SK-N-SH (cell line): Measurements from ENCODE around the gene CCDC187. TPM values are rescaled to one million over a fixed set of nuclear protein-coding genes. Genes with fewer than 3 reads are reported as not detected.

Experiments
- CTCF ChIA-PET: fragments of 300-600, 350-600 bp; formaldehyde crosslinking; extraction: SDS; loops from one replicate; lab custom pipeline; 2021; lab: Yijun Ruan, JAX
- POLR2A ChIA-PET: fragments of 350-600 bp; sonication (Branson Sonifier 250); formaldehyde crosslinking; extraction: SDS; loops from one replicate; lab custom pipeline; 2020; ENCODE audit warnings: antibody characterized with exemption, inconsistent platforms; lab: Yijun Ruan, JAX
- DNase-seq: peaks from one replicate; pipeline ENCODE4 v3.0.0; 2012
- H2AFZ ChIP-seq: fragments of 200-600 bp; sonication (generic); 2 replicates; pipeline ENCODE4 v1.8.1; 2016; ENCODE audit warnings: antibody characterized with exemption, mild to moderate bottlenecking, low read depth
- H3F3A ChIP-seq: fragments of 200-600 bp; sonication (generic); replicated peaks from 2 replicates; pipeline ENCODE3; 2016; ENCODE audit warnings: antibody characterized with exemption, mild to moderate bottlenecking; ENCODE audit not compliant: insufficient read depth
- H3K27ac ChIP-seq, 2 experiments: fragments of 200-500 bp in 1 of 2; fragments of 200-600 bp in 1 of 2; sonication (Bioruptor generic) in 1 of 2; sonication (generic), shearing (Covaris generic) in 1 of 2; 2 replicates each; pipeline versions ENCODE4 v1.5.1 to v1.6.1; 2014 to 2016; ENCODE audit warnings: low read depth in 2 of 2, inconsistent platforms in 1 of 2, low read length in 1 of 2, mild to moderate bottlenecking in 1 of 2, mixed read lengths in 1 of 2
- H3K27me3 ChIP-seq: fragments of 200-600 bp; sonication (generic), shearing (Covaris generic); 2 replicates; pipeline ENCODE4 v1.6.1; 2016; ENCODE audit warnings: mixed run types; ENCODE audit not compliant: insufficient read depth
- H3K36me3 ChIP-seq, 2 experiments: fragments of 200-500 bp in 1 of 2; fragments of 200-600 bp in 1 of 2; sonication (Bioruptor generic) in 1 of 2; sonication (generic) in 1 of 2; replicated peaks in 1 of 2; 2 replicates each; pipeline versions ENCODE3 to v1.5.1; 2014 to 2016; ENCODE audit warnings: low read length in 1 of 2, mild to moderate bottlenecking in 1 of 2; ENCODE audit not compliant: insufficient read depth in 2 of 2, control insufficient read depth in 1 of 2
- H3K4me1 ChIP-seq, 2 experiments: fragments of 200-500 bp in 1 of 2; fragments of 200-600 bp in 1 of 2; sonication (Bioruptor generic) in 1 of 2; sonication (generic), shearing (Covaris generic) in 1 of 2; 2 replicates each; pipeline versions ENCODE4 v1.5.1 to v1.6.1; 2014 to 2016; ENCODE audit warnings: low read depth in 1 of 2, low read length in 1 of 2, mixed run types in 1 of 2; ENCODE audit not compliant: insufficient read depth in 2 of 2, control insufficient read depth in 1 of 2
- H3K4me2 ChIP-seq: fragments of 200-600 bp; sonication (generic), shearing (Covaris generic); 2 replicates; pipeline ENCODE4 v1.6.1; 2017; ENCODE audit warnings: mixed run types
- H3K4me3 ChIP-seq, 2 experiments: fragments of 200-500 bp in 1 of 2; fragments of 200-600 bp in 1 of 2; sonication (Bioruptor generic) in 1 of 2; sonication (generic), shearing (Covaris generic) in 1 of 2; 2 replicates each; pipeline versions ENCODE4 v1.5.1 to v1.8.1; 2014 to 2016; ENCODE audit warnings: low read depth in 2 of 2, inconsistent platforms in 1 of 2, low read length in 1 of 2, mild to moderate bottlenecking in 1 of 2, mixed read lengths in 1 of 2, moderate library complexity in 1 of 2
- H3K79me2 ChIP-seq: fragments of 200-600 bp; sonication (generic); 2 replicates; pipeline ENCODE4 v1.8.1; 2017; ENCODE audit warnings: mild to moderate bottlenecking; ENCODE audit not compliant: insufficient read depth
- H3K9ac ChIP-seq: fragments of 200-600 bp; sonication (generic); 2 replicates; pipeline ENCODE4 v1.6.1; 2017; ENCODE audit warnings: mixed run types
- H3K9me2 ChIP-seq: fragments of 200-600 bp; sonication (generic); 2 replicates; pipeline ENCODE4 v1.6.1; 2017; ENCODE audit warnings: mixed run types
- H3K9me3 ChIP-seq: fragments of 200-600 bp; sonication (generic); 2 replicates; pipeline ENCODE4 v1.6.1; 2017; ENCODE audit warnings: mixed run types, mild to moderate bottlenecking, moderate library complexity
- H4K20me1 ChIP-seq: fragments of 200-600 bp; sonication (generic); 2 replicates; pipeline ENCODE4 v1.6.1; 2017; ENCODE audit warnings: mild to moderate bottlenecking, mixed run types; ENCODE audit not compliant: insufficient read depth
- FOXJ3 ChIP-seq: sonication (generic); formaldehyde crosslinking; IDR thresholded peaks from 2 replicates; pipeline ENCODE4 v1.5.1; 2020; ENCODE audit warnings: mild to moderate bottlenecking, missing genetic modification reagents
- GATA2 ChIP-seq: sonication (generic); formaldehyde crosslinking; IDR thresholded peaks from 2 replicates; pipeline ENCODE4 v1.5.0; 2020; ENCODE audit warnings: mild to moderate bottlenecking, missing genetic modification reagents
- JUND ChIP-seq: IDR thresholded peaks from 2 replicates; pipeline ENCODE4 v1.4.0; 2012
- MAX ChIP-seq: IDR thresholded peaks from 2 replicates; pipeline ENCODE4 v1.4.0; 2012; ENCODE audit warnings: low read depth
- MEF2A ChIP-seq: IDR thresholded peaks from 2 replicates; pipeline ENCODE4 v1.4.0; 2012; ENCODE audit warnings: low read depth, borderline replicate concordance
- NRF1 ChIP-seq: IDR thresholded peaks from 2 replicates; pipeline ENCODE4 v1.6.1; 2012; ENCODE audit warnings: low read depth, mild to moderate bottlenecking, low read length
- PBX3 ChIP-seq: IDR thresholded peaks from 2 replicates; pipeline ENCODE4; 2012
- REST ChIP-seq: IDR thresholded peaks from 2 replicates; pipeline ENCODE4 v1.6.1; 2012; ENCODE audit warnings: mild to moderate bottlenecking, low read depth, low read length, moderate library complexity
- RFX5 ChIP-seq: IDR thresholded peaks from 2 replicates; pipeline ENCODE4 v1.6.1; 2012; ENCODE audit warnings: mild to moderate bottlenecking, improper control_type of control experiment, low read length
- RXRA ChIP-seq: IDR thresholded peaks from 2 replicates; pipeline ENCODE4 v1.4.0; 2012; ENCODE audit warnings: low read depth, mild to moderate bottlenecking, borderline replicate concordance
- SMC3 ChIP-seq: IDR thresholded peaks from 2 replicates; pipeline ENCODE4 v1.6.1; 2012; ENCODE audit warnings: low read depth, low read length, improper control_type of control experiment
- TEAD4 ChIP-seq: IDR thresholded peaks from 2 replicates; pipeline ENCODE4 v1.4.0; 2012; ENCODE audit warnings: mild to moderate bottlenecking, borderline replicate concordance; ENCODE audit not compliant: insufficient read depth
- YY1 ChIP-seq: IDR thresholded peaks from 2 replicates; pipeline ENCODE4 v1.4.0; 2012; ENCODE audit warnings: low read depth, mild to moderate bottlenecking
- WGBS: methylation state at CpG from one replicate; pipeline ENCODE4 v1.1.6; 2017; ENCODE audit warnings: low lambda C conversion rate; 5-methylcytosine and 5-hydroxymethylcytosine counted together
- polyA plus RNA-seq, 3 experiments: library from polyadenylated mRNA; depleted of rRNA; stranded (reverse); fragments of >200 nt; gene quantifications; 2 replicates each; pipeline ENCODE4 v1.2.3, GENCODE V29; 2012

The CCDC187 gene
- polyA plus RNA-seq, 1 of the 3 experiments (the other 2 are of a cell fraction), result not detected

GRCh38 chr9:136280535-136281315, 23.2 kb downstream of the CCDC187 start:
- Histone ChIP-seq H3K36me3 (no peaks in the 10 kb centered on the region), H3K79me2 (no peaks in the 10 kb centered on the region), H3K9me3 (no peaks in the 10 kb centered on the region), H3K4me2 (no peak overlapping the region), H3K27ac (no peak overlapping the region), H3K4me3 (no peak overlapping the region), H3K27me3 (peaks cover 33% of the 10 kb centered on the region), H3F3A (no peaks in the 10 kb centered on the region), H2AFZ (no peak overlapping the region), H3K9ac (no peak overlapping the region), H4K20me1 (no peaks in the 10 kb centered on the region), H3K4me1 (peaks cover 0 to 4% of the 10 kb centered on the region in 2 experiments; a peak in 1 of 4 replicates), H3K9me2 (no peaks in the 10 kb centered on the region)
- 72% methylated on average over 11 of the region's 16 CpGs for WGBS
- CTCF ChIA-PET, result interaction anchor here (1.1 to 4.8 kb wide), 3 partner anchors 111 to 158 kb away, joined by 3 to 59 read pairs (median 3); no protein-coding TSS in a partner anchor
- POLR2A ChIA-PET, result no interaction called here
- DNase-seq, result no peak
- no peak for TF ChIP-seq NRF1

GRCh38 chr9:136279471-136279870, 24.4 kb downstream of the CCDC187 start:
- Histone ChIP-seq H3K27me3 (peaks cover 33% of the 10 kb centered on the region; the same call in 1 of the 2 replicates), H3K36me3 (no peaks in the 10 kb centered on the region), H3K9me2 (no peaks in the 10 kb centered on the region), H2AFZ (no peak overlapping the region), H3K4me3 (no peak overlapping the region), H3K9ac (no peak overlapping the region), H3F3A (no peaks in the 10 kb centered on the region), H3K9me3 (no peaks in the 10 kb centered on the region), H3K4me2 (no peak overlapping the region), H3K79me2 (no peaks in the 10 kb centered on the region)
- CTCF ChIA-PET, result interaction anchor here (0.7 to 2.3 kb wide), 4 partner anchors 9 to 109 kb away, joined by 3 to 9 read pairs (median 5); no protein-coding TSS in a partner anchor
- POLR2A ChIA-PET, result interaction anchor here (1.3 kb wide), 1 partner anchor 12 kb away, joined by 4 read pairs; no protein-coding TSS in a partner anchor
- WGBS, result 80% methylated on average over 3 of the region's 6 CpGs
- TF ChIP-seq SMC3, result no peak
- no peak for TF ChIP-seq FOXJ3 (CRISPR knock-in tag)
- no peak for TF ChIP-seq RFX5
- TF ChIP-seq GATA2, result no peak
- no peak for TF ChIP-seq MEF2A
- TF ChIP-seq JUND, result no peak
- TF ChIP-seq MAX, result no peak
- no peak for TF ChIP-seq YY1
- no peak for TF ChIP-seq RXRA
- no peak for TF ChIP-seq TEAD4
- TF ChIP-seq, all 33 proteins: peak for 0
- H3K4me1 ChIP-seq, result peaks cover 0 to 4% of the 10 kb centered on the region in 2 experiments; a peak in 1 of 4 replicates
- H3K27ac ChIP-seq, result no peak overlapping the region
- DNase-seq, result no peak
- no peaks in the 10 kb centered on the region for H4K20me1 ChIP-seq

- ChIA-PET CTCF (interaction anchor here (0.7 to 2.3 kb wide), 5 partner anchors 9 to 146 kb away, joined by 3 to 9 read pairs (median 4); no protein-coding TSS in a partner anchor), POLR2A (interaction anchor here (1.3 kb wide), 1 partner anchor 12 kb away, joined by 4 read pairs; no protein-coding TSS in a partner anchor)
- Histone ChIP-seq H3K27ac (no peak overlapping the region), H3K9me3 (no peaks in the 10 kb centered on the region), H3K4me2 (no peak overlapping the region), H3K36me3 (no peaks in the 10 kb centered on the region), H2AFZ (no peak overlapping the region), H3F3A (no peaks in the 10 kb centered on the region), H3K4me3 (no peak overlapping the region), H3K4me1 (peaks cover 0 to 4% of the 10 kb centered on the region in 2 experiments; a peak in 1 of 4 replicates), H4K20me1 (no peaks in the 10 kb centered on the region), H3K27me3 (peaks cover 38% of the 10 kb centered on the region)
- DNase-seq, result no peak
- 21% methylated on average over 1 of the region's 1 CpG for WGBS
- no peak for TF ChIP-seq FOXJ3 (CRISPR knock-in tag)
- TF ChIP-seq PBX3, result no peak
- no peak for TF ChIP-seq REST
- TF ChIP-seq, all 33 proteins: peak for 0
- no peaks in the 10 kb centered on the region for H3K79me2 ChIP-seq
- no peaks in the 10 kb centered on the region for H3K9me2 ChIP-seq
- H3K9ac ChIP-seq, result no peak overlapping the region
Observed at GRCh38 chr9:136278894-136279293, 25.0 kb downstream of the CCDC187 start.
